ENCODE measurements around the gene SERINC5.
"Not testable (repeated sequence)": the region's sequence is repeated elsewhere in the genome, so short reads cannot be mapped to it uniquely, and the experiment has no call there.

Gene SERINC5

DNA sequence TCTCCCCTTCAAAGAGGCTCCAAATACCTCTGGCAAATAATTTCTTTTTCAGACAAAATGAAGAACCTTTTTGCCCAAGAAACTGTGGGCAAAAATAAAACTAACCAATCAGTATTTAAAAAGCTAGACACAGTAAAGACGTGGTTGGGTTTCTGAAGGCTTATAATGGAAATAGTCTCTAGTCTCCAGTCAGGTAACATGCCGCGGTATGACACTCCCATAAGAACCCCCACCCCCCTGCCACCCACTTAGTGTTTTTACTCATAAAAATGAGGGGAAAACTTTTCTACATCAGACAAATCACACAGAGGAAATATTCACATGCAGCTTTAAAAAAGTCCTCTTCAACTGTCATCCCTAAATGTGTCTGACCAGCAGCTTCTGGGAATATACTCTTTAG lies 115.4 kb downstream of the SERINC5 start:
- peaks cover 36% of the 10 kb centered on the region for H3K36me3 Mint-ChIP-seq
- H3K27ac Mint-ChIP-seq = peak overlapping the region; percentile 43
- DNase-seq (ENCODE audit: low spot score in 2 of 2) (no peak), ATAC-seq (peak; percentile 58)
- H3K9me3 Mint-ChIP-seq = no peaks in the 10 kb centered on the region
- peak overlapping the region; percentile 29 for H3K4me3 Mint-ChIP-seq
- peaks cover 24% of the 10 kb centered on the region for H3K4me1 Mint-ChIP-seq

DNA sequence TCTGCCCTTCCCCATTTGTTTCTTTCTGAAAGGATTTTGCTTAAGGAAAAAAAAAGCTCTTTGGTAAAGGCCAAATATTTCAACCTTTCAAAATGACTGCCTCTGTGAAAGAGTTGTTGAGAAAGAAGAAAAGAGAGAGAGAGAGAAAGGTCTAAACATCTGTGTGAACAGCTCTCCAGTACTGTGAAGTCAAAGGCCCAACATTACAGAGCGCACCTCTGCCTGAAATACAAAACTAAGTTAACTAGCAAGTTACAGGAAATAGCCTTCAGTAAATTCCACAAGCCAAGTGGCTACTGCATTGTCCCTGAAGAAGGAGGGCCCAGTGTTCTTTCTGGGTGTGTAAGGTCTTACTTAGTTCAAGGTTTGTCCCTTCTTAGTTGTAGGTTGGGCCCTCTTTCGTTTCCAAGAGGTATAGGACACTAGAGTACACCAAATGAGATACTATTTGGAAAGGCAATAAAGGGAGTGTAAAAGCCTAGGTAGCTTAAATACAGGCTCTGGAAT lies 116.3 kb downstream of the SERINC5 start:
- peaks cover 26% of the 10 kb centered on the region for H3K36me3 Mint-ChIP-seq

DNA sequence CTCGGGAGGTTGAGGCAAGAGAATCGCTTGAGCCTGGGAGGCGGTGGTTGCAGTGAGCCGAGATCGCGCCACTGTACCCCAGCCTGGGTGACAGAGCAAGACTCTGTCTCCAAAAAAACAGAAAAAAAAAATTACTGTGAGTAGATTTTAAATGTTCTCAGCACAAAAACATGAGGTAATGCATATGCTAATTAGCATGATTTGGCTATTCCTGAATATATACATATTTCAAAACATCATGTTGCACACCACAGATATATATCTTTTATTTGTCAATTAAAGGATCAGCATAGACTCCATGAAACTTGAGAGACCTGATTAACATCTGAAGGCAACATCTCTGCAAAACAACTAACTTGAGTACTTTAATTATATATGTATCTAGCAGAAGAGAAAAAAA lies 117.4 kb downstream of the SERINC5 start:
- DNase-seq (ENCODE audit: low spot score in 2 of 2) (no peak), ATAC-seq (no peak)
- Mint-ChIP-seq H3K27ac (no peak overlapping the region), H3K9me3 (no peaks in the 10 kb centered on the region), H3K36me3 (peaks cover 16% of the 10 kb centered on the region), H3K4me3 (no peak overlapping the region), H3K4me1 (peaks cover 30% of the 10 kb centered on the region)

More for the DNA sequence above, 116.3 kb downstream of the SERINC5 start:
- H3K4me3 Mint-ChIP-seq = peak overlapping the region; percentile 29
- no peaks in the 10 kb centered on the region for H3K9me3 Mint-ChIP-seq
- peak overlapping the region; percentile 43 for H3K27ac Mint-ChIP-seq
- ATAC-seq = peak; percentile 15
- no peak for DNase-seq (ENCODE audit: low spot score in 2 of 2)
- peaks cover 30% of the 10 kb centered on the region for H3K4me1 Mint-ChIP-seq

DNA sequence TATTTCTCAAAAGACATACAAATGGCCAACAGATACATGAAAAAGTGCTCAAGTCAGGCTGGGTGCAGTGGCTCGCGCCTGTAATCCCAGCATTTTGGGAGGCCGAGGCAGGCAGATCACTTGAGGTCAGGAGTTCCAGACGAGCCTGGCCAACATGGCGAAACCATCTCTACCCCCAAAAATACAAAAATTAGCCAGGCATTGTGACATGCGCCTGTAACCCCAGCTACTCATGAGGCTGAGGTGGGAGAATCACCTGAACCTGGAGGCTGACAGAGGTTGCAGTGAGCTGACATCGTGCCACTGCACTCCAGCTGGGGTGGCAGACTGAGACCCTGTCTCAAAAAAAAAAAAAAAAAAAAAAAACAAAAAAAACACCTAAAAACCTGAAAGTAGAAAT lies 119.0 kb downstream of the SERINC5 start:
- not testable (repeated sequence) for DNase-seq (ENCODE audit: low spot score in 2 of 2); ATAC-seq; H3K9me3 Mint-ChIP-seq
- Mint-ChIP-seq H3K36me3 (peaks cover 10% of the 10 kb centered on the region), H3K4me1 (peaks cover 30% of the 10 kb centered on the region), H3K4me3 (peak overlapping the region; percentile 61), H3K27ac (peak overlapping the region; percentile 90)

DNA sequence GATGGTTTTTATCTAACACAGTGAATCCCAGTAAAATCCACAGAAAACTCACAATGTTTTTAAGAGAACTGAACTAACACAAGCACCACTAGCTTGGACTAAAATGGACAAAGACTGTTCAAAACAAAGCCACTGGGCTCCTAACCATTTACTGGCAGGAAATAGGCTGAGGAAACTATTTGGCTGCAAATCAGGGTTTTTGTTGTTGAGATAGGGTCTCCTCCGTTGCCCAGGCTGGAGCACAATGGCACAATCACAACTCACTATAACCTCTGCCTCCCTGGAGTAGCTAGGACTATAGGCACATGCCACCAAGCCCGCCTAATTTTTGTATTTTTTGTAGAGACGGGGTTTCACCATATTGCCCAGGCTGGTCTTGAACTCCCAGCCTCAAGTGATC lies 121.0 kb downstream of the SERINC5 start:
- Mint-ChIP-seq H3K27ac (peak overlapping the region; percentile 90), H3K4me3 (peak overlapping the region; percentile 61)

DNA sequence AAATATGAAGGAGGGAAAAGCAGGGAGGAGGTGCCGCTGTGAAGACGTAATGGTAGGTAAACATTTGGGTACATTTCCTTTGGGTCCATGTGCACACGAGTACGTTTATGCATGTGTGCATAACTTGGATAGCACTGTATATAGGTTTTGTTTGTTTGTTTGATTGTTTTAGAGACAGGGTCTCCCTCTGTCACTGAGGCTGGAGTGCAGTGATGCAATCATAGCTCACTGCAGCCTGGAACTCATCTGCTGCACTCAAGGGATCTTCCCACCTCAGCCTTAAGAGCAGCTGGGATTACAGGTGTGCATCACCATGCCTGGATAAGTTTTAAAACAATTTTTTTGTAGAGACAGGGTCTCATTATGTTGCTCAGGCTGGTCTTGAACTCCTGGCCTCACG lies 126.7 kb downstream of the SERINC5 start:
- DNase-seq (ENCODE audit: low spot score in 2 of 2) (no peak), ATAC-seq (no peak)
- Mint-ChIP-seq H3K4me3 (no peak overlapping the region), H3K9me3 (peaks cover 8% of the 10 kb centered on the region), H3K27ac (no peak overlapping the region), H3K4me1 (peaks cover 25% of the 10 kb centered on the region), H3K36me3 (peaks cover 5% of the 10 kb centered on the region)

More for the DNA sequence above, 121.0 kb downstream of the SERINC5 start:
- ATAC-seq (no peak), DNase-seq (ENCODE audit: low spot score in 2 of 2) (no peak)
- peaks cover 8% of the 10 kb centered on the region for H3K9me3 Mint-ChIP-seq
- H3K36me3 Mint-ChIP-seq = peaks cover 6% of the 10 kb centered on the region
- H3K4me1 Mint-ChIP-seq = peaks cover 28% of the 10 kb centered on the region

DNA sequence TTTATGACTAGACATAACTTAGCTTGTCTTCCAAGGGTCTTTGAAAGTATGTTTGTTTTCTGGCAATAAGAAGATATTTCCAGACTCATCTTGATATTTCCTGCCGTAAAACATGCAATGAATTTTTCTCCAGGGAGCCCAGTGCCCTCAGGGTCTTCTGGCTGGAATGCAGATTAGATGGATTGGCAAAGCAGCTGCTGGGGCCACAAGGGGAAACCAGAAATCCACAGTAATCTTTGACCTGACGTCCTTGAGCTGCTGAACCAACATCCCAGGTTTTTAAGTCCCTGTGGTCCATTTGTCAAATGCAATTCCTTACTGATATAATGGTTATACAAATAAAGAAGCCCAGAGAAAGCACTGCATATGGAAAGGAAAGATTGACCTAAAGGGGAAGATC lies 127.7 kb downstream of the SERINC5 start:
- Mint-ChIP-seq H3K4me3 (no peak overlapping the region), H3K4me1 (peaks cover 27% of the 10 kb centered on the region), H3K27ac (no peak overlapping the region)

DNA sequence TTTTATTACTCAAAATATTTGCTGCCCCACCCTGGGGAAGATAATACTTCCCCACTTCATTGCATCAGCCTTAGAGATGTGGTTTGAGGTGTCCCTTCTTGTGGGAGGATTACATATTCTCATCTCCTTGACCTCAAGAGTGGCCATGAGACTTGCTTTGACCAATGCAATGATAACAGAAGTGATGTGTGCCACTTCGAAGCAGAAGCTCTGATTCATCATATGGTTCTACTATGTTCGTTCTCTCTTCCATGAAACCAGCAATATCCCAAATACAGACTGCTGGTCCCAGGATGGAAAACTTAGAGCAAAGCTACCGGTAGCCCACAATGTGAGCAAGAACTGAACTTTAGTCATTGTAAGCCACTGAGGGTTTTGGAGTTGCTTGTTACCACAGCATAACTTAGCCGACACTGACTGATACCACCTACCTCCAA lies 128.7 kb downstream of the SERINC5 start:
- ATAC-seq = peak; percentile 40
- Mint-ChIP-seq H3K36me3 (no peaks in the 10 kb centered on the region), H3K4me3 (no peak overlapping the region), H3K27ac (no peak overlapping the region), H3K4me1 (peaks cover 27% of the 10 kb centered on the region), H3K9me3 (peaks cover 8% of the 10 kb centered on the region)
- DNase-seq (ENCODE audit: low spot score in 2 of 2) = peak in 1 of 2 donors; percentile 61

More for the DNA sequence above, 127.7 kb downstream of the SERINC5 start:
- DNase-seq (ENCODE audit: low spot score in 2 of 2) (no peak), ATAC-seq (no peak)
- peaks cover 5% of the 10 kb centered on the region for H3K36me3 Mint-ChIP-seq
- H3K9me3 Mint-ChIP-seq = peaks cover 8% of the 10 kb centered on the region

DNA sequence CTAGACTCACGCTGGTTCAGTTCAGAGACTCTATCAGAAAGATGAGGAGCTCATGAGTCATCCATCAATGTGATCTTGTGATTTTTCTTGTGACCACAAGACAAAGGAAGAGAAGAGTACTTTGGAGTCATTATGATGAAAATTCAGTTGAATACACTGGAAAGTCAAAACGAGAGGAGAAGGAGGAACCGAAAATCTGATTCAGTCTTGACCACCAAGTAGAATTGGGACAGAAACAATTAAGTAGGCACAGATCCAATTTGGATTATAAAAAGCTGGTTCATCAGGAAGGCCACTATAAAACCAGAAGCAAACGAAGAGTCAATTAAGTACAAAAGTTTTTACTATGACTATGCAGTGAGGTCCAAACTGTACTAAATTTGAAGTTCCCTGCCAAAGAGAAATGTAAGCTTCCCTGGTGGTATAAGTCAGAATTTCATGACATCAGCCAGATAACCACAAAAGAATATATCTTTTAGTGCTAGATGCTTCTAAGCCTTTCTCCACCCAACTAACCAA lies 129.8 kb downstream of the SERINC5 start:
- peak overlapping the region; percentile 14 for H3K27ac Mint-ChIP-seq
- H3K9me3 Mint-ChIP-seq = peaks cover 5% of the 10 kb centered on the region
- no peaks in the 10 kb centered on the region for H3K36me3 Mint-ChIP-seq
- no peak for DNase-seq (ENCODE audit: low spot score in 2 of 2)
- peak; percentile 91 for ATAC-seq
- H3K4me1 Mint-ChIP-seq = peaks cover 27% of the 10 kb centered on the region
- H3K4me3 Mint-ChIP-seq = peak overlapping the region; percentile 42

DNA sequence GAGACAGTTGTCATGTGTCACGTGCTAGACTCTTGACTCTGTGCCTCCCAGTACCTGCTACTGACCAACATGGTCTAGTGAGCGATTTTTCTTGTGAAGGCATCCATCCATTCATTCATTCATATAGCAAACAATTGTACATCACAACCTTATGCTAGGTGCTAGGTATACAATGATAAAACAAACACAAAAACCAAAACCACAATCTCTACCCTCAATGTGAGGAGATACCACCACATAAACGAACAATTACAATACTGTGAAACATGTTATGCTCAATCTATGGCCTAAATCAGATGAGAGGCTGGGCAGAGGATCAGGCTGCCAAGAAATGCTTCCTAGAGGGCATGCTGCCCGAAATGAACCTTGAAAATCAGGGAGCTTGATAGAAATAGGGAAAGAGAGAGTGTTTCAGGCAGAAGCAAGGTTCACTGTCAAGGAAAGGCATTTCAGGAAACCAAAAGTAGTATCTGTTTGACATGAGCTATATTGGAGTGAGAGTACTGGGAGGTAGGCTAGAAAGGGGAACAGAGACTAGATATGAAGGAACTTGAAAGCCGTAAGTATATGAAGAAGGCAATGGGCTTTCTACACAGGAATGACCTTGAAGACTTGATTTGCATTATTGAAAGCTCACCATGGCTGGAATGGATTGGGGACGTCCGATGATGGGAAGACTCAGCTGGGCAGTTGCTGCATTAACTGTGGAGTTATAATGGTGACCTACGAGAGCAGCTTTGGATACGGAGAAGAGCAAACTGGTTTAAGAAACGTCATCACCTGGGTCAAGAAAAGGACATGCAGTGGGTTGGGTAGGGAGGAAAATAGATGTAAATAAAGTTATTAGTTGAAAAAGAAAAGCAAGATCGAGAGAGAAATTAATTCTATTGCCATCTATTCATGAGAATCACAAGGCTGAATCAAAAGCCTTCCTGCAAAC lies 130.6 kb downstream of the SERINC5 start:
- H3K27ac Mint-ChIP-seq = peak overlapping the region; percentile 14
- H3K9me3 Mint-ChIP-seq = no peaks in the 10 kb centered on the region
- DNase-seq (ENCODE audit: low spot score in 2 of 2) = no peak
- no peaks in the 10 kb centered on the region for H3K36me3 Mint-ChIP-seq
- ATAC-seq = no peak
- peaks cover 27% of the 10 kb centered on the region for H3K4me1 Mint-ChIP-seq
- H3K4me3 Mint-ChIP-seq = peak overlapping the region; percentile 42

DNA sequence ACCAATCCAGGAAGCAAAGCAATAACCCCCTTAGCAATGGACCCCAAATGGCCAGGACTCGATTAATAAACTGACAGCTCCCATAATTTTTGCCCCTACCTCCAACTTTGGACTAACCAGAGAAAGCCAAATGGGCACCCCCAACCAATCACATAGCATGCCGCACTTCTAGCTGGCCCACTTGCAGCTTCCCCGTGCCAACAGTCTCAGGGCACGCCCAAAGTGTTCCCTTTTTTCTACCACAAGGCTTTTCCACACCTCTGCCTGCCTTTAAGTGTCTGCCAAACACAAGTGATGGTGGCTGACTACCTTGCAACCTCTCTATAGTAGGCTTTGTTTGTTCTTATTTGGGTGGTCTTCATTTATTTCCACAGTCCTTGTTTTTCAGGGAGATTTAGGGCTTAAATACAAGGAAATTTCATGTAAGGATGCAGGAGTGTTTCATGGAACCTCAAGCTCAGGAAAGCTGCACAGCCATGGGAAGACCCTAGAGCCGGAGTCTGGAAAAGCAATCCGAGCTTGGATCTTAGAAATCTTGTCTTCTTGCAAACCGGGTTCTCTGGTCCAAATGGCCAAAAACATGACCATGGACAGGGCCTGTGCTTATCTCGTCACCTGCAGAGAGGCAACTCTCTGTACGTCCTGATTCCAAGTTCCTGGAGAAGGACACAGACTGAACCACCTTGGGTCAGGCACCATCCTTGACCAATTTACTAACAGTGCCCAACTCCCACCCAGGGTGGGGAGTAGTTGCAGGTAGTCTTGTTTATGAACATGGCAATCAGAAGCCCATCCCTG lies 131.5 kb downstream of the SERINC5 start:
- Mint-ChIP-seq H3K4me1 (peaks cover 27% of the 10 kb centered on the region), H3K36me3 (no peaks in the 10 kb centered on the region), H3K9me3 (no peaks in the 10 kb centered on the region), H3K27ac (no peak overlapping the region), H3K4me3 (no peak overlapping the region)
- ATAC-seq = no peak
- DNase-seq (ENCODE audit: low spot score in 2 of 2) = no peak

DNA sequence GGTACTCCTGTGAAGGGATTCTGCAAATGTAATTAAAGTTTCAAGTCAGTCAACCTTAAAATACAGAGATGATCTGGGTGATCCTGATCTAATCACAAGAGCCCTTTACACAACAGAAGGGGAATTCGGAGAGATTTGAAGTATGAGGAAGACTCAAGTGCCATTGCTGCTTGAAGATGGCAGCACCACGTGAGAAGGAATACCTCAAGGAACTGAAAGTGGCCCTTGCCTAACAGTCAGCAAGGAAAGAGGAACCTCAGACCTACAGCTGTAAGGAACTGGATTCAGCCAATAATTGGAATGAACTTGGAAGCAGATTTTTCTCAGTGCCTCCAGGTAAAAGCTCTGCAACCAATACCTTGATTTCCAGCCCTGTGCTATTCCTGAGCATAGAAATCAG lies 133.3 kb downstream of the SERINC5 start:
- no peak for DNase-seq (ENCODE audit: low spot score in 2 of 2)
- H3K9me3 Mint-ChIP-seq = peaks cover 3% of the 10 kb centered on the region
- no peaks in the 10 kb centered on the region for H3K36me3 Mint-ChIP-seq
- no peak overlapping the region for H3K4me3 Mint-ChIP-seq
- H3K4me1 Mint-ChIP-seq = peaks cover 32% of the 10 kb centered on the region
- no peak overlapping the region for H3K27ac Mint-ChIP-seq
- no peak for ATAC-seq

DNA sequence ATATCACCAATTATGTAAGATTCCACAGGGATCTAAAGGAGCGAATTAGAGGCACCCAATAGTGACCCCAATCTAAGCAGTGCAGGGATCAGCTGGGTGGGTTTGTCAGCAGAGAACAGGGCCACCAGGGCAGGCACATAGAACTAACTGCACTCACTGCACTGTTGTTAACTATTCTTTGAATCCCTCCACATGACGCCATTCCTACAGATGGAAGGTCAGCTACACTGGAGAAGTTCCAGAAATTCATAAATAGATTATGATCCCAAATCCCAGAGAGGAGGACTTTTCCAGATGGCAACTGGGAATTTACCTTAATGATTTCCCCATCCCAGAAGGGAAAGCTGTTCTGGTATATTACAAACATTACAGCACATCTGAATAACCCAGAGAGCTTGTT lies 136.5 kb downstream of the SERINC5 start:
- H3K9me3 Mint-ChIP-seq = peaks cover 3% of the 10 kb centered on the region
- no peak overlapping the region for H3K4me3 Mint-ChIP-seq
- ATAC-seq (no peak), DNase-seq (ENCODE audit: low spot score in 2 of 2) (no peak)
- H3K4me1 Mint-ChIP-seq = peaks cover 24% of the 10 kb centered on the region
- H3K36me3 Mint-ChIP-seq = no peaks in the 10 kb centered on the region
- H3K27ac Mint-ChIP-seq = no peak overlapping the region

DNA sequence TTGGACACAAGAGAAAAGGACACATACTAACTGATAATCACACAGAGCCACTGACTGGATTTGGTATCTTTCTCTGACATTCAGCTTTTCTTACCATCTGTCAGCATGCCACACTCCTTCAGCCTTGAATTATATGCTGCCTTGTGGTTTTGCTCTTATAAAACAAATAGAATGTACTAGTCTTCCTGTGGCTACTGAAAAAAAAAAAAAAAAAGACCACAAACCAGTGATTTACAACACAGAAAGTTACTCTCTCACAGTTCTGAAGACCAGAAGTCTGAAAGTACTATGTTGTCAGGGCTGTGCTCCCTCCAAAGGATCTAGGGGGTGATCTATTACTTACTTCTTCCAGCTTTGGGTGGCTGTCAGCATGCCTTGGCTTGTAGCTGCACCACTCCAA lies 138.4 kb downstream of the SERINC5 start:
- no peak for DNase-seq (ENCODE audit: low spot score in 2 of 2)
- H3K9me3 Mint-ChIP-seq = peaks cover 7% of the 10 kb centered on the region
- H3K36me3 Mint-ChIP-seq = no peaks in the 10 kb centered on the region
- peaks cover 19% of the 10 kb centered on the region for H3K4me1 Mint-ChIP-seq
- peak; percentile 34 for ATAC-seq
- H3K27ac Mint-ChIP-seq = no peak overlapping the region
- H3K4me3 Mint-ChIP-seq = no peak overlapping the region

DNA sequence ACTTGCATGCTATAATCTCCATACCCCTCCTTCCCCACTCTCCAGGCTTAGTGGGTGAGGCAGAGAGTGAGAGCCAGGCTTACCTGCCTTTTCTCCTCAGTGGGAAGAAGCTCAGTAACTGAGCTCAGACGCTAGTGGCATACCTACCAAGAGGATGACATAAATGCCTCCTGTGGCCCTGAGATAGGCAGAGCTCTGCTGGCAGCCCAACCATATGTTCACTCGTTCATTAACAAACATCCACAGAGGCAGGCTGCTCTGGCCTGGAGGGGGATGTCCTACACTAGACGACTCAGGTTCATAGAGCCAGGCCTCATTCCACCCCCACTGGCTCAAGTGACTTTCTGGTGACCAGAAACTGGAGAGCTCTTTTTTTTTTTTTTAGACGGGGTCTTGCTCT lies 139.4 kb downstream of the SERINC5 start:
- H3K27ac Mint-ChIP-seq = peak overlapping the region; percentile 32
- no peak for ATAC-seq
- no peak overlapping the region for H3K4me3 Mint-ChIP-seq
- H3K9me3 Mint-ChIP-seq = peaks cover 7% of the 10 kb centered on the region
- H3K36me3 Mint-ChIP-seq = no peaks in the 10 kb centered on the region
- H3K4me1 Mint-ChIP-seq = peaks cover 19% of the 10 kb centered on the region
- no peak for DNase-seq (ENCODE audit: low spot score in 2 of 2)
